Ovary (tissue), 9 donors: Measurements from ENCODE around the gene MAP2K6. TPM values are rescaled to one million over a fixed set of nuclear protein-coding genes. Genes with fewer than 3 reads are reported as not detected.

Experiments used
- DNase-seq, 5 donors: peaks; one replicate each; pipeline ENCODE4 v3.0.0-alpha.2; 2019 to 2020
- H3K27ac ChIP-seq, 2 donors: fragments of 200-600 bp; one replicate each; pipeline versions ENCODE4 v1.5.1 to v1.8.0; 2019 to 2022
- H3K27me3 ChIP-seq: fragments of 200-600 bp; one replicate; pipeline ENCODE4 v1.8.0; 2022
- H3K36me3 ChIP-seq: fragments of 200-600 bp; sonication (generic); one replicate; pipeline ENCODE4 v1.5.1; 2019
- H3K4me1 ChIP-seq: one replicate; pipeline ENCODE4 v1.8.1; 2013; ENCODE audit warnings: mild to moderate bottlenecking, moderate library complexity; ENCODE audit not compliant: insufficient read depth
- H3K4me3 ChIP-seq: fragments of 200-600 bp; sonication (generic); one replicate; pipeline ENCODE4 v1.5.1; 2017
- H3K9me3 ChIP-seq, 2 donors: fragments of 200-600 bp in 1 of 2; sonication (generic) in 1 of 2; one replicate each; pipeline versions ENCODE4 v1.5.1 to v1.8.1; 2013 to 2019; ENCODE audit warnings: mild to moderate bottlenecking in 1 of 2, moderate library complexity in 1 of 2
- CTCF ChIP-seq, 3 donors: fragments of 450-650 bp in 2 of 3; fragments of 200-600 bp in 1 of 3; IDR thresholded peaks; one replicate each; pipeline versions ENCODE4 v1.5.1 to v1.8.0; 2016 to 2022; ENCODE audit warnings: antibody characterized with exemption in 3 of 3, mild to moderate bottlenecking in 1 of 3
- EP300 ChIP-seq: sonication (generic); formaldehyde crosslinking; IDR thresholded peaks from one replicate; pipeline ENCODE4 v1.6.1; 2017; ENCODE audit warnings: antibody characterized with exemption
- POLR2A ChIP-seq: fragments of 450-650 bp; IDR thresholded peaks from one replicate; pipeline ENCODE4 v1.6.1; 2017; ENCODE audit warnings: antibody characterized with exemption, mild to moderate bottlenecking, moderate library complexity
- WGBS, 3 donors: extraction: QIAGEN DNeasy Blood & Tissue Kit in 1 of 3; methylation state at CpG; one replicate each; pipeline versions ENCODE4 v1.1.5 to v1.1.7; 2013 to 2017; 5-methylcytosine and 5-hydroxymethylcytosine counted together
- intact Hi-C, 4 donors: fragments of 100-400 bp; cut with DNase I; formaldehyde crosslinking; loops; one replicate each; pipeline versions ENCODE4 v1.11.0 to v1.15.1; 2022 to 2023
- polyA plus RNA-seq, 2 donors: library from polyadenylated mRNA; stranded (reverse); fragments of 200-250 nt in 1 of 2; fragments of 350-450 nt in 1 of 2; fragmentation: Illumina TruSeq in 1 of 2; extraction: RNeasy Lipid Tissue Mini Kit (QIAGEN cat#74804) in 1 of 2; gene quantifications; one replicate each; pipeline ENCODE4 v1.2.3, GENCODE V29; 2013 to 2014
- total RNA-seq, 7 donors: library from RNA; depleted of rRNA in 2 of 7; stranded (reverse); fragments of >200 nt in 2 of 7; fragmentation: NEBNext Ultra II Directional in 3 of 7; extraction: Animal tissue kit (Norgen Biotek cat#: 25700) in 3 of 7; gene quantifications; one replicate each; pipeline versions ENCODE4 v1.1.0 to v1.2.4, GENCODE V29; 2016 to 2023
- donor health status: DM: no; HTN: no; CAD: no; lungs with moderate emphysema.
- donor health status: DM: no; HTN: no; CAD: no.
- donor health status: Bipolar disorder and iron deficiency.
- donor health status: DM: yes; HTN: yes; CAD: no.
- donor health status: DM: no; HTN: no; CAD: no.
- donor health status: DM: yes; HTN: yes; CAD: no.

The MAP2K6 gene
- total and polyA plus RNA-seq, 9 donors: 1.0 to 8.4 (median 3.5) TPM

DNA sequence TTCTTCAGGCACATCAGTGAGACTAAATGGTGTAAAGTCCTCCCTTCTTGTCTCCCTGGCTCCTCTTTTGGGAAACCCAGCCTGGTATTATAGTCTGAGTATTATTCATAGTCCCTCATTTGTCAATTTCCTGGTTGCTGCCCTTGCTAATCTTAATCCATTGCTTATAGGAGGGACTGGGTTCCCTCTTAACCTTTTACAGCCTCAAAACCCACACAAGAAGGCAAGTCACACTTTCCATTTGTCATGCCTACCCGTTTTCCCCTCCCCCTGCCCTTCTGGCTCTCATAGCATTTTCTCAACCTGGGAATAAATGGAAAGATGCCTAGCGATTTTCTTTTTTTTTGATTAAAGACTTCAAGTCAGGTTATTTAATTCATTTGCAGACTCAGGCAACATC, 124.8 kb downstream of the MAP2K6 start:
- intact Hi-C loops: no loop called here
- Histone ChIP-seq H3K27me3 (no peaks in the 10 kb centered on the region), H3K9me3 (no peaks in the 10 kb centered on the region)

GRCh38 chr17:69539781-69540319, 125.4 kb downstream of the MAP2K6 start:
- TF ChIP-seq EP300: no peak
- no peak for TF ChIP-seq CTCF (IDR thresholded peaks at IDR 0.05)
- H3K4me3 ChIP-seq: no peak overlapping the region
- no peaks in the 10 kb centered on the region for H3K36me3 ChIP-seq
- H3K9me3 ChIP-seq: no peaks in the 10 kb centered on the region
- 20 to 40% (median 31%) methylated on average over 4 of the region's 4 CpGs for WGBS, 3 donors
- no peak overlapping the region for H3K27ac ChIP-seq
- DNase-seq: no peak
- H3K27me3 ChIP-seq: no peaks in the 10 kb centered on the region
- no peaks in the 10 kb centered on the region for H3K4me1 ChIP-seq
- intact Hi-C loops: no loop called here

More for the DNA sequence above, 124.8 kb downstream of the MAP2K6 start:
- H3K27ac ChIP-seq: no peak overlapping the region
- WGBS, 3 donors: 79 to 80% (median 79%) methylated on average over 2 of the region's 2 CpGs
- TF ChIP-seq POLR2A: no peak
- no peak for TF ChIP-seq CTCF (IDR thresholded peaks at IDR 0.05)
- no peak for TF ChIP-seq EP300
- DNase-seq: no peak
- no peak overlapping the region for H3K4me3 ChIP-seq
- no peaks in the 10 kb centered on the region for H3K36me3 ChIP-seq
- no peaks in the 10 kb centered on the region for H3K4me1 ChIP-seq

DNA sequence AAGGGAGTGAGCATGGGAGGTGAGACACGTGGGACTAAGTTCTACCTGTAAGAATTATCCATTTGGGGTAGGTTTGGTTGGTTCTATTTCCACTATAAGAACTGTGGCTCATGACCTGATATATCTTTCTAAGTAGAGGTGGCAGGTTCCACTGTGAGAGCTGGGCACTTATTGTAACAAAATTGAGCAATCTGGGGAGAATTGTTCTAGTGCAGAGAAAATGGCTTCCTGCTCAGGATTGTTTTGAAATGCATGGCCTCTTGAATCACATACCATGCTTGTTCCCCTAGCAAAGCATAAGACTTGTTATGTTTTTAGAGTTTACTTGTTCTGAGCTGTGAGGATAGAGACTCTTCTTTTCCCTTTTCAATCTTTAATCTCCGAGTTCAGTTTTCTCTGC, 125.9 kb downstream of the MAP2K6 start:
- H3K27me3 ChIP-seq: no peaks in the 10 kb centered on the region
- H3K36me3 ChIP-seq: no peaks in the 10 kb centered on the region
- no peak overlapping the region for H3K4me3 ChIP-seq
- no peak for TF ChIP-seq POLR2A
- TF ChIP-seq EP300: no peak
- no peak for TF ChIP-seq CTCF (IDR thresholded peaks at IDR 0.05)
- WGBS, 3 donors: 39 to 66% (median 45%) methylated on average over 2 of the region's 2 CpGs
- DNase-seq: no peak
- no peaks in the 10 kb centered on the region for H3K9me3 ChIP-seq
- no peak overlapping the region for H3K27ac ChIP-seq
- H3K4me1 ChIP-seq: no peaks in the 10 kb centered on the region
- intact Hi-C loops: no loop called here

- intact Hi-C loops: no loop called here
- H3K36me3 ChIP-seq: no peaks in the 10 kb centered on the region
- H3K9me3 ChIP-seq: no peaks in the 10 kb centered on the region
- no peaks in the 10 kb centered on the region for H3K4me1 ChIP-seq
- TF ChIP-seq EP300 (no peak), CTCF (IDR thresholded peaks at IDR 0.05) (no peak), POLR2A (no peak)
- no peak for DNase-seq
- H3K27ac ChIP-seq: no peak overlapping the region
- no peak overlapping the region for H3K4me3 ChIP-seq
- 95 to 96% (median 96%) methylated on average over 3 of the region's 3 CpGs for WGBS, 3 donors
- H3K27me3 ChIP-seq: no peaks in the 10 kb centered on the region
Observed at GRCh38 chr17:69547230-69547629, 132.7 kb downstream of the MAP2K6 start.
